Testis (tissue), 3 donors: ENCODE measurements around the gene ADGRF3. TPM values are rescaled to one million over a fixed set of nuclear protein-coding genes. Genes with fewer than 3 reads are reported as not detected.
"Not testable (repeated sequence)": the region's sequence is repeated elsewhere in the genome, so short reads cannot be mapped to it uniquely, and the experiment has no call there.

Experiments
- DNase-seq: peaks from one replicate; pipeline ENCODE4 v3.0.0-alpha.2; 2019
- H3K27ac ChIP-seq, 2 donors: fragments of 200-600 bp; sonication (generic); one replicate each; pipeline ENCODE4 v1.5.1; 2019
- H3K27me3 ChIP-seq: fragments of 200-600 bp; sonication (generic); one replicate; pipeline ENCODE4 v1.5.1; 2019
- H3K36me3 ChIP-seq: fragments of 200-600 bp; sonication (generic); one replicate; pipeline ENCODE4 v1.5.1; 2017; ENCODE audit warnings: low read depth; ENCODE audit errors: missing control alignments
- H3K4me1 ChIP-seq: fragments of 200-600 bp; sonication (generic); one replicate; pipeline ENCODE4 v1.5.1; 2019
- H3K4me3 ChIP-seq, 2 donors: fragments of 200-600 bp; sonication (generic); one replicate each; pipeline ENCODE4 v1.5.1; 2017 to 2019
- H3K9me3 ChIP-seq: fragments of 200-600 bp; sonication (generic); one replicate; pipeline ENCODE4 v1.5.1; 2017
- CTCF ChIP-seq, 3 experiments: fragments of 450-650 bp in 2 of 3; fragments of 200-600 bp in 1 of 3; sonication (generic) in 1 of 3; IDR thresholded peaks; one replicate each; pipeline ENCODE4 v1.5.1; 2016 to 2019; ENCODE audit warnings: antibody characterized with exemption in 3 of 3, mild to moderate bottlenecking in 2 of 3, moderate library complexity in 1 of 3
- POLR2A ChIP-seq: fragments of 450-650 bp; IDR thresholded peaks from one replicate; pipeline ENCODE4 v1.6.1; 2017; ENCODE audit warnings: antibody characterized with exemption, mild to moderate bottlenecking, moderate library complexity
- WGBS, 2 donors: methylation state at CpG; one replicate each; pipeline ENCODE4 v1.1.5; 2018; 5-methylcytosine and 5-hydroxymethylcytosine counted together
- intact Hi-C: fragments of 100-400 bp; cut with DNase I; formaldehyde crosslinking; loops from one replicate; pipeline ENCODE4 v1.15.1; 2023; ENCODE audit warnings: low total_unique reads
- polyA plus RNA-seq: library from polyadenylated mRNA; stranded (reverse); fragments of 350-450 nt; fragmentation: Illumina TruSeq; extraction: RNeasy Lipid Tissue Mini Kit (QIAGEN cat#74804); gene quantifications from one replicate; pipeline ENCODE4 v1.2.3, GENCODE V29; 2014; ENCODE audit warnings: low read depth, low replicate concordance; ENCODE audit not compliant: insufficient read depth
- total RNA-seq, 2 donors: library from RNA; depleted of rRNA; stranded (reverse); fragments of >200 nt; gene quantifications; one replicate each; pipeline ENCODE4 v1.2.3, GENCODE V29; 2016

ADGRF3 gene
- total and polyA plus RNA-seq, 3 donors from 2014 or later, result 1.0 to 2.2 (median 1.6) TPM

DNA sequence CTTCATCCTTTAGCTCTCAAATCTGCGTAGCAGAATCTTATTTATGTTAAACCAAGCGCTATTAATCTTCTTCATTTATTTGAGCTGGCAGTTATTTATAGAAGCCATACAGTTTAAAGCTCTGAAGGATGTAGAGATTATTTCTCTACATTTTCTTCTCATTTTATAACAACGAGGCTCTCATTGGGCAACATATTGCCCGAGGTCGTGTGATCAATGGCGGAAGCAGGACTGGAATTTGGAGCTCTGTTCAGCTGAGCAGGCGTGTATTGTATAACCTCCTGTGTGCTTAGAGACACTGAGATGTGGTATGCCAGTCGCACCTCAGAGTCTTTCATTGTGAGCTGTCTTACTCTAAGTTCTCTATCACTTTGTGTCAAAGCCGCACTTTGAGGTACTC, 37.6 kb upstream of the ADGRF3 start:
- Histone ChIP-seq H3K36me3 (no peaks in the 10 kb centered on the region), H3K4me3 (no peak overlapping the region)

DNA sequence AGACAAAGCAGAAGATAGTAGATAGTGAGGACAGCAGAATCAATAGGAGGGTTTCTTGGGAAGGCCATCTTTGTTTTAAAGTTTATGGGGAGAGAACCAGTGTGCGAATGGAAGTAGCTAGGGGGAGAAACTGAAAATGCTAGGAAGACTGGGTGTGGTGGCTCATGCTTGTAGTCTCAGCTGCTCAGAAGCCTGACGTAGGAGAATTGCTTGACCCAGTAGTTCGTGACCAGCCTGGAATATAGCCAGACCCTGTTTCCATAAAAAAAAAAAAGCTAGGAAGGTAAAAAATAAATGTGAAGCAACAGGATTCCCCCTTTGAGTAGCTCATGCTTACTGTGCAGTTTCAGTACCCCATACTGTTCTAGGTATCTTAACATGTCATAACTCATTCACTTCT, 36.0 kb upstream of the ADGRF3 start:
- Histone ChIP-seq H3K27me3 (no peaks in the 10 kb centered on the region), H3K27ac (no peak overlapping the region), H3K9me3 (no peaks in the 10 kb centered on the region), H3K4me3 (no peak overlapping the region), H3K36me3 (no peaks in the 10 kb centered on the region), H3K4me1 (no peaks in the 10 kb centered on the region)
- TF ChIP-seq CTCF (IDR thresholded peaks at IDR 0.05), result no peak
- no peak for TF ChIP-seq POLR2A
- intact Hi-C loops, result no loop called here
- no peak for DNase-seq
- 70 to 77% methylated on average over 3 of the region's 3 CpGs for WGBS, 2 donors

More for the DNA sequence above, 37.6 kb upstream of the ADGRF3 start:
- intact Hi-C loops, result no loop called here
- TF ChIP-seq POLR2A (no peak), CTCF (IDR thresholded peaks at IDR 0.05) (no peak)
- no peak overlapping the region for H3K27ac ChIP-seq
- 95 to 96% methylated on average over 9 of the region's 9 CpGs for WGBS, 2 donors
- no peaks in the 10 kb centered on the region for H3K27me3 ChIP-seq
- no peaks in the 10 kb centered on the region for H3K9me3 ChIP-seq
- no peak for DNase-seq
- H3K4me1 ChIP-seq, result no peaks in the 10 kb centered on the region

DNA sequence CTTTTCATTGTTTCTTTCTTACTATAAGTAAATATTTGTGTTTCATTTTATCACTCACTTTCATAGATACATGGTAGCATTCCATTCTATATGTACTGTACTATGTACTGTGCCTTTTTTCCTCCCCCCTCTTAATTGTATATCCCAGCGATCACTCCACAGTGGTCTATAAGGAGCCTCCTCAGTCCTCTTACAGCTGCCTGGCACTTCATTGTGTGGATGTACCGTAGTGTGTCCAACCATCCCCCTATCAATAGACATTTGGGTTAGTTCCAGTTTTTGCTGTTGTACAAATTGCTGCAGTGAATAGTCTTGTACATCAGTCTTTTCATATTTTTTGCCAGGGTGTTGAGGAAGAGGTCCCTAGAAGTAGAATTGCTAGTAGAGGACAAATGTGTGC, 33.7 kb upstream of the ADGRF3 start:
- Histone ChIP-seq H3K27me3 (no peaks in the 10 kb centered on the region), H3K9me3 (no peaks in the 10 kb centered on the region), H3K4me3 (no peak overlapping the region), H3K36me3 (no peaks in the 10 kb centered on the region), H3K4me1 (no peaks in the 10 kb centered on the region), H3K27ac (no peak overlapping the region)
- DNase-seq, result no peak
- WGBS, 2 donors, result 69 to 83% methylated on average over 2 of the region's 2 CpGs
- no peak for TF ChIP-seq POLR2A
- intact Hi-C loops, result no loop called here

DNA sequence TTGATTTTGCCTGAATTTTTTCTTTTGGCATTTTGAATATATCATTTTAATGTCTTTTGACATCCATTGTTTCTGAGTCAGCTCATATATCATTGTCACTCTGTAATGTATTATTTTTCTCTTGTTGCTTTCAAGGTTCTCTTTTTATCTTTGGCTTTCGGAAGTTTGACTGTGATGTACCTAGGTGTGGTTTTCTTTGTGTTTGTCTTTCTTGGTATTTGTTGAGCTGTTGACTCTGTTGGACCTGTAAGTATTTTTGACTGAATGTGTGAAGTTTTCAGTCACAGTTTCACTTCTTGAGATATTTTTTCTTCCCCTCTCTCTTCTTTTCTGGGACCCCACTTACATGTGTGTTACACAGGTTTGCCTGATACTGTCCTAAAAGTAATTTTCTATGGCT, 30.2 kb upstream of the ADGRF3 start:
- TF ChIP-seq CTCF (IDR thresholded peaks at IDR 0.05), result no peak
- no peak for TF ChIP-seq POLR2A
- Histone ChIP-seq H3K4me1 (no peaks in the 10 kb centered on the region), H3K36me3 (no peaks in the 10 kb centered on the region), H3K4me3 (no peak overlapping the region), H3K27me3 (no peaks in the 10 kb centered on the region), H3K9me3 (no peaks in the 10 kb centered on the region), H3K27ac (no peak overlapping the region)
- WGBS, 2 donors, result 88 to 95% methylated on average over 1 of the region's 1 CpG
- no peak for DNase-seq
- intact Hi-C loops, result no loop called here

- H3K9me3 ChIP-seq, H3K4me3 ChIP-seq, H3K27me3 ChIP-seq, H3K27ac ChIP-seq, intact Hi-C loops, DNase-seq, H3K36me3 ChIP-seq, H3K4me1 ChIP-seq: not testable (repeated sequence)
- WGBS, 2 donors, result 60 to 63% methylated on average over 9 to 15 of the region's 31 CpGs
Measured at GRCh38 chr2:26370909-26371308, 24.3 kb upstream of the ADGRF3 start.

- H3K4me3 ChIP-seq, intact Hi-C loops, H3K4me1 ChIP-seq, H3K27me3 ChIP-seq, H3K27ac ChIP-seq, DNase-seq, H3K36me3 ChIP-seq, H3K9me3 ChIP-seq: not testable (repeated sequence)
- 64% methylated on average over 2 of the region's 2 CpGs; no CpG with 5 or more reads in 1 of the 2 donors for WGBS, 2 donors
Measured at GRCh38 chr2:26369664-26370063, 23.1 kb upstream of the ADGRF3 start.
